Endothelial cell of umbilical vein (primary cell): ENCODE measurements around the gene MGAM2. TPM values are rescaled to one million over a fixed set of nuclear protein-coding genes. Genes with fewer than 3 reads are reported as not detected.

Experiments used
- BruUV-seq: library from RNA; stranded (reverse); fragments of 400-500 nt; replicated peaks from 2 replicates; lab custom pipeline; 2021; lab: Mats Ljungman, UMichigan
- CTCF ChIA-PET: fragments of 300-600, 350-600 bp; sonication (Branson Sonifier 250); formaldehyde crosslinking; loops from one replicate; lab custom pipeline; 2021; ENCODE audit warnings: antibody characterized with exemption, inconsistent platforms; lab: Charles Lee
- POLR2A ChIA-PET: fragments of 300-600, 350-600 bp; sonication (Branson Sonifier 250); formaldehyde crosslinking; loops from one replicate; lab custom pipeline; 2021; ENCODE audit warnings: antibody characterized with exemption, inconsistent platforms; lab: Charles Lee
- DNase-seq: peaks from one replicate; pipeline ENCODE4 v3.0.0-alpha.2; 2011; ENCODE audit warnings: low read depth, low spot score
- FAIRE-seq: peaks from 2 replicates; lab custom pipeline; 2011; peaks lifted over from hg19 to GRCh38; lab: Jason Lieb, UNC
- H2AFZ ChIP-seq: 2 replicates; pipeline ENCODE4 v1.6.0; 2012; ENCODE audit warnings: low read depth, low read length, control low read depth, inconsistent platforms
- H3K27ac ChIP-seq: 2 replicates; pipeline ENCODE4 v1.5.1; 2011; ENCODE audit warnings: low read depth, mild to moderate bottlenecking, control low read depth, low read length, moderate library complexity; ENCODE audit not compliant: insufficient read depth
- H3K27me3 ChIP-seq, 2 experiments: 2 replicates each; pipeline versions ENCODE4 v1.6.0 to v1.6.1; 2011; ENCODE audit warnings: low read length in 2 of 2, mixed read lengths in 1 of 2; ENCODE audit not compliant: control insufficient read depth in 2 of 2, insufficient read depth in 2 of 2
- H3K36me3 ChIP-seq, 2 experiments: 2 replicates in 1 of 2; 3 replicates in 1 of 2; pipeline ENCODE4 v1.5.1; 2011; ENCODE audit warnings: low read length in 2 of 2, mild to moderate bottlenecking in 1 of 2, moderate library complexity in 1 of 2; ENCODE audit not compliant: control insufficient read depth in 2 of 2, insufficient read depth in 2 of 2; ENCODE audit errors: extremely low read depth in 1 of 2
- H3K4me1 ChIP-seq: 3 replicates; pipeline ENCODE4 v1.5.1; 2011; ENCODE audit warnings: mild to moderate bottlenecking, low read length; ENCODE audit not compliant: control insufficient read depth, insufficient read depth; ENCODE audit errors: extremely low read depth
- H3K4me2 ChIP-seq: 2 replicates; pipeline ENCODE4 v1.6.1; 2011; ENCODE audit warnings: low read length, control low read depth, mixed read lengths; ENCODE audit not compliant: insufficient read depth
- H3K4me3 ChIP-seq, 3 experiments: fragments of 200-600 bp in 1 of 3; sonication (generic), shearing (Covaris generic) in 1 of 3; replicated peaks in 1 of 3; 2 replicates each; pipeline ENCODE4 v1.5.1; 2011 to 2016; ENCODE audit warnings: control low read depth in 3 of 3, low read length in 3 of 3, mild to moderate bottlenecking in 2 of 3, inconsistent platforms in 1 of 3, low read depth in 1 of 3, moderate library complexity in 1 of 3; ENCODE audit not compliant: insufficient read depth in 1 of 3
- H3K79me2 ChIP-seq: 2 replicates; pipeline ENCODE4 v1.6.0; 2012; ENCODE audit warnings: low read length, inconsistent platforms; ENCODE audit not compliant: control insufficient read depth, insufficient read depth
- H3K9ac ChIP-seq: replicated peaks from 2 replicates; pipeline ENCODE3; 2011; ENCODE audit warnings: low read length, control low read depth; ENCODE audit not compliant: insufficient read depth; ENCODE audit errors: extremely low read depth
- H3K9me1 ChIP-seq: replicated peaks from 3 replicates; pipeline ENCODE4 v1.6.0; 2011; ENCODE audit warnings: mild to moderate bottlenecking, low read length; ENCODE audit not compliant: control insufficient read depth, insufficient read depth; ENCODE audit errors: extremely low read depth
- H3K9me3 ChIP-seq: replicated peaks from 2 replicates; pipeline ENCODE4 v1.5.1; 2012; ENCODE audit warnings: low read length, inconsistent platforms; ENCODE audit not compliant: control insufficient read depth, insufficient read depth
- H4K20me1 ChIP-seq: replicated peaks from 2 replicates; pipeline ENCODE3; 2011; ENCODE audit warnings: mild to moderate bottlenecking, low read length; ENCODE audit not compliant: control insufficient read depth, insufficient read depth; ENCODE audit errors: extremely low read depth
- CTCF ChIP-seq, 2 donors: IDR thresholded peaks; 1 replicate in 1 of 2; 2 replicates in 1 of 2; pipeline ENCODE4 v1.5.1; 2011; ENCODE audit warnings: low read length in 2 of 2, mild to moderate bottlenecking in 2 of 2, moderate library complexity in 2 of 2, control low read depth in 1 of 2, inconsistent platforms in 1 of 2, low read depth in 1 of 2; ENCODE audit not compliant: insufficient read depth in 1 of 2; ENCODE audit errors: extremely low read depth in 1 of 2
- EZH2 ChIP-seq: IDR thresholded peaks from 2 replicates; pipeline ENCODE4 v1.6.1; 2012; ENCODE audit warnings: borderline replicate concordance, low read depth, mild to moderate bottlenecking, moderate library complexity, low read length, inconsistent platforms; ENCODE audit not compliant: severe bottlenecking
- FOS ChIP-seq: IDR thresholded peaks from 2 replicates; pipeline ENCODE4 v1.6.1; 2011; ENCODE audit warnings: mild to moderate bottlenecking, low read length, moderate library complexity, borderline replicate concordance; ENCODE audit not compliant: insufficient read depth
- GATA2 ChIP-seq: IDR thresholded peaks from 2 replicates; pipeline ENCODE4 v1.7.0; 2011; ENCODE audit warnings: low read depth, mild to moderate bottlenecking, moderate library complexity, mixed read lengths, low read length; ENCODE audit not compliant: insufficient read length, insufficient read depth
- JUN ChIP-seq: IDR thresholded peaks from 2 replicates; pipeline ENCODE4 v1.6.1; 2011; ENCODE audit warnings: borderline replicate concordance, low read depth; ENCODE audit not compliant: insufficient read length, insufficient read depth
- MYC ChIP-seq: IDR thresholded peaks from one replicate; pipeline ENCODE4 v1.6.1; 2011; ENCODE audit warnings: mild to moderate bottlenecking, low read depth, low read length
- POLR2A ChIP-seq: IDR thresholded peaks from 2 replicates; pipeline ENCODE4 v1.6.1; 2012; ENCODE audit warnings: low read depth, mild to moderate bottlenecking, control low read depth, low read length
- POLR2AphosphoS5 ChIP-seq: IDR thresholded peaks from 2 replicates; pipeline ENCODE4 v1.6.1; 2012; ENCODE audit warnings: low read depth, mild to moderate bottlenecking, control low read depth, low read length, moderate library complexity; ENCODE audit not compliant: insufficient read depth
- dilution Hi-C: fragments of 300-500 bp; cut with MboI; formaldehyde crosslinking; loops from one replicate; pipeline ENCODE4 v1.15.0; 2019; ENCODE audit warnings: low sequenced_read_pairs; ENCODE audit not compliant: extremely low pct_ligation_motif_present
- intact Hi-C: fragments of 100-400 bp; cut with micrococcal nuclease; formaldehyde crosslinking; loops from one replicate; pipeline ENCODE4 v1.10.0; 2022
- polyA plus RNA-seq, 4 experiments: library from polyadenylated mRNA; depleted of rRNA in 3 of 4; stranded (reverse) in 3 of 4; unstranded in 1 of 4; fragments of >200 nt; gene quantifications; 2 replicates each; pipeline versions ENCODE4 v1.2.1 to v1.2.3, GENCODE V29; 2011 to 2012; ENCODE audit warnings: missing spikeins in 1 of 4
- total RNA-seq: library from RNA; stranded (reverse); gene quantifications from 2 replicates; pipeline ENCODE4 v1.2.3, GENCODE V29; 2021
- TF ChIP-seq, protein P1 (sequence below): IDR thresholded peaks from 2 replicates; pipeline ENCODE4 v1.6.1; 2011; ENCODE audit not compliant: insufficient read depth, insufficient read length

Gene MGAM2
- total and polyA plus RNA-seq, 2 donors (not counting 3 experiments of a cell fraction or from before 2014, with no cell fraction given) = not detected

GRCh38 chr7:142150869-142151268 lies 39.4 kb downstream of the MGAM2 start:
- ChIA-PET CTCF (no interaction called here), POLR2A (no interaction called here)
- Histone ChIP-seq H3K4me3 (no peak overlapping the region), H2AFZ (no peak overlapping the region), H3K9ac (no peak overlapping the region), H3K27ac (no peak overlapping the region), H3K9me1 (no peaks in the 10 kb centered on the region), H3K4me2 (no peak overlapping the region), H3K9me3 (peaks cover 1% of the 10 kb centered on the region), H3K36me3 (no peaks in the 10 kb centered on the region), H3K27me3 (no peaks in the 10 kb centered on the region), H3K4me1 (no peaks in the 10 kb centered on the region), H4K20me1 (no peaks in the 10 kb centered on the region), H3K79me2 (no peaks in the 10 kb centered on the region)
- DNase-seq = no peak
- TF ChIP-seq MYC (no peak), JUN (no peak), POLR2A (no peak), FOS (no peak), POLR2AphosphoS5 (no peak), GATA2 (no peak)
- TF ChIP-seq, protein P1, sequence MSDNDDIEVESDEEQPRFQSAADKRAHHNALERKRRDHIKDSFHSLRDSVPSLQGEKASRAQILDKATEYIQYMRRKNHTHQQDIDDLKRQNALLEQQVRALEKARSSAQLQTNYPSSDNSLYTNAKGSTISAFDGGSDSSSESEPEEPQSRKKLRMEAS = no peak
- dilution Hi-C loops = no loop called here
- no peak for FAIRE-seq
- no TSS peak for BruUV-seq
- intact Hi-C loops = no loop called here

- TF ChIP-seq MYC (no peak), POLR2A (no peak), GATA2 (no peak), JUN (no peak), CTCF (IDR thresholded peaks at IDR 0.05; ENCODE audit: extremely low read depth in 1 of 2, insufficient read depth in 1 of 2, low read depth in 1 of 2, low read length in 2 of 2) (no peak), FOS (no peak), POLR2AphosphoS5 (no peak), EZH2 (no peak)
- TF ChIP-seq, protein P1 = no peak
- Histone ChIP-seq H3K27ac (no peak overlapping the region), H3K4me1 (no peaks in the 10 kb centered on the region), H2AFZ (no peak overlapping the region), H3K9me3 (peaks cover 1% of the 10 kb centered on the region), H3K9ac (no peak overlapping the region), H3K4me3 (no peak overlapping the region), H3K27me3 (no peaks in the 10 kb centered on the region), H3K79me2 (no peaks in the 10 kb centered on the region), H3K36me3 (no peaks in the 10 kb centered on the region), H3K9me1 (no peaks in the 10 kb centered on the region), H3K4me2 (no peak overlapping the region), H4K20me1 (no peaks in the 10 kb centered on the region)
- dilution Hi-C loops (no loop called here), intact Hi-C loops (no loop called here)
- DNase-seq (no peak), FAIRE-seq (no peak)
- BruUV-seq = no TSS peak
- ChIA-PET POLR2A (no interaction called here), CTCF (no interaction called here)
These were observed 40.6 kb downstream of the MGAM2 start for GRCh38 chr7:142152076-142152475.
